Measurements from ENCODE around the gene PTPRT. TPM values are rescaled to one million over a fixed set of nuclear protein-coding genes. Genes with fewer than 3 reads are reported as not detected.
A peak's percentile ranks its signal among the peaks of the same experiment; 100 is the strongest.

The PTPRT gene
- total RNA-seq, 4 donors from 2014 or later, result under 0.01 to 2.1 TPM; not detected in 2

DNA sequence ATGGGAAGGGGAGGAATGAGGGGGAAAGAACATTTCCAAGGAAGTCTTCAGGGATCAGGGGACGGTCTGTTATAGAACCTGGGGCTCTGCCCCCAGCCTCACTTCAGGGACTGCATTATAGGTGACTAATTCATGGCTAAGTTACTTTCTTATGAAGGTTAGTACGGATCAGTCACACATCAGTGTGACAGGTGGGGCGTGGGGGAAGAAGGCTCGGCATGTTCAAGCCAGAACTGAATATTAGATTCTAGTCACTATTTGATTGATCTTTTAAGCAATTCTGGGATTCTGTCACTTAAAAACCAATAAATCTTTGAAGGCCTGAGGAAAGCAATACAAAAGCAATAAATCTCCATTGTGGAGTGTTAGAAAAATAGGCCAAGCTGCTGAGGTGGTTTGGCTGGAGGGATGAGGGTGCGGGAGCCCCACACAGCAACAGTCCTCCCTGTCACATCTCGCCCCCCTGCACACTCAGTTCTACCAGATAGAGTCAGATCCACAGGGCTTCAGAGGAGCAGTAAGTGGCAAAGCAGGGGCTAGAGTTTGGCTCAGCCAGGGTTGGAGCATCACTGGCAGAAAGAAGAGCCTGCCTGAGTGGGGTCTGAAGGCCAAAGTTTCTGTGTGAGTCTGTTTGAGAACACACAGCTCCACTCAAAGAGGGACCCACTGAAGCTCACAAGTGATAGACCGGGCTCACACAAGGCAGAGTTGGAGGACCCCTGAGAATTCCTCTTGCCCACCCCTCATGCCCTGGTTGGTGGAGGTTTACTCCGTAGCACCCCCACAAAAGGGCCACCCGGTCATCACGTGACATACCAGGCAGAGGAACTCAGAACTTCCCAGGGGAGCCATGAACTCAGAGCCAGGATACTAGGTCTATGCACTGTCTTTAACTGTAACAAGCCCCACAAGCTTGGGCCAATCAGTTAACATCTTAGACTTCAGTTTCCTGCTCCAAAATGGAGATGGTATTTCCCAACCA, 843.2 kb downstream of the PTPRT start:
- Histone ChIP-seq H3K27ac (no peak overlapping the region), H3K27me3 (no peaks in the 10 kb centered on the region), H3K36me3 (no peaks in the 10 kb centered on the region), H3K4me1 (no peaks in the 10 kb centered on the region), H3K9me3 (no peaks in the 10 kb centered on the region), H3K4me3 (no peak overlapping the region)
- TF ChIP-seq, protein P1, sequence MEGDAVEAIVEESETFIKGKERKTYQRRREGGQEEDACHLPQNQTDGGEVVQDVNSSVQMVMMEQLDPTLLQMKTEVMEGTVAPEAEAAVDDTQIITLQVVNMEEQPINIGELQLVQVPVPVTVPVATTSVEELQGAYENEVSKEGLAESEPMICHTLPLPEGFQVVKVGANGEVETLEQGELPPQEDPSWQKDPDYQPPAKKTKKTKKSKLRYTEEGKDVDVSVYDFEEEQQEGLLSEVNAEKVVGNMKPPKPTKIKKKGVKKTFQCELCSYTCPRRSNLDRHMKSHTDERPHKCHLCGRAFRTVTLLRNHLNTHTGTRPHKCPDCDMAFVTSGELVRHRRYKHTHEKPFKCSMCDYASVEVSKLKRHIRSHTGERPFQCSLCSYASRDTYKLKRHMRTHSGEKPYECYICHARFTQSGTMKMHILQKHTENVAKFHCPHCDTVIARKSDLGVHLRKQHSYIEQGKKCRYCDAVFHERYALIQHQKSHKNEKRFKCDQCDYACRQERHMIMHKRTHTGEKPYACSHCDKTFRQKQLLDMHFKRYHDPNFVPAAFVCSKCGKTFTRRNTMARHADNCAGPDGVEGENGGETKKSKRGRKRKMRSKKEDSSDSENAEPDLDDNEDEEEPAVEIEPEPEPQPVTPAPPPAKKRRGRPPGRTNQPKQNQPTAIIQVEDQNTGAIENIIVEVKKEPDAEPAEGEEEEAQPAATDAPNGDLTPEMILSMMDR (IDR thresholded peaks at IDR 0.05), result no peak
- TF ChIP-seq POLR2A (IDR thresholded peaks at IDR 0.05), result no peak
- intact Hi-C loops (cut with DNase I; ENCODE audit: low total_unique reads), result no loop called here
- DNase-seq, result no peak

DNA sequence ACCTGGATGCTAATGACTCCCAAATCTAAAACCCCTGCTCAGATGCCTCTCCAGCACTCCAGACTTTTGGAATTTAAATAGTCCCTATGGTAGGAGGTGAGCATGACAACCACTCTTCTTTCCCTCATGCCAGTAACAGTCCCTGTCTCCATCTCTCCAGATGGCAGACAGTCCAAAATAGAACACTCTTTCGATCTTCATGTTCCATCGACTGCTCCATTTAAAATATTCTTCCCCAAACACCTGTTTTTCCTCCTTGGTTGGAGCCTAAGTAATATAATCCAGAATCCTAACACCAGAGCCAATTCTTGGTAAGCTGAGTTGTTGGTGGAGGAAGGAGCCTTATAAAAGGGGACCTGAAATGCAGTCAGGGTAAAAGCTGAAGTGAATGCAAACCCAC, 848.1 kb downstream of the PTPRT start:
- Histone ChIP-seq H3K27me3 (no peaks in the 10 kb centered on the region), H3K27ac (no peak overlapping the region), H3K9me3 (no peaks in the 10 kb centered on the region), H3K36me3 (no peaks in the 10 kb centered on the region), H3K4me1 (no peaks in the 10 kb centered on the region), H3K4me3 (no peak overlapping the region)
- TF ChIP-seq, protein P1 (IDR thresholded peaks at IDR 0.05), result no peak
- no peak for TF ChIP-seq POLR2A (IDR thresholded peaks at IDR 0.05)
- no peak for DNase-seq
- intact Hi-C loops (cut with DNase I; ENCODE audit: low total_unique reads), result no loop called here

DNA sequence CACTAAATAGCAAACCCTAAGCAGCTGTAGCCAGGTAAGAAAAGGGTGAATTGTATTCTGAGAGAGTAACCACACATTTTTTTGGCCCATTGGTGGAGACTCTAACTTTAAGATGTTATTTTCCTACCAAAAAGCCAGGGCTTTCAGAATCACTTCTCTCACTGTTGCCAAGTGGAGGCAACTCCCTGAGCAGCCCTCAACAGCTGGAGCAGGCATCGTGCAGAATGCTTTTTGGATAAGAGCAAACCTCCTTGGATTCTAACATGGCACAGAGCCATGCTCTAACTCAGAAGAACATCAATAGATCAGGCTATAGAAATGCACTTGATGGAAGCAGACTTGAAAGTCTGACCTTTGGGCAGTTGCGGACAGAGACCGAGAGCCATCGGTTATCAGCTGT, 849.3 kb downstream of the PTPRT start:
- Histone ChIP-seq H3K36me3 (no peaks in the 10 kb centered on the region), H3K27ac (no peak overlapping the region), H3K27me3 (no peaks in the 10 kb centered on the region), H3K9me3 (no peaks in the 10 kb centered on the region), H3K4me3 (no peak overlapping the region), H3K4me1 (no peaks in the 10 kb centered on the region)
- TF ChIP-seq, protein P1 (IDR thresholded peaks at IDR 0.05), result no peak
- no peak for TF ChIP-seq POLR2A (IDR thresholded peaks at IDR 0.05)
- no peak for DNase-seq
- intact Hi-C loops (cut with DNase I; ENCODE audit: low total_unique reads), result no loop called here

DNA sequence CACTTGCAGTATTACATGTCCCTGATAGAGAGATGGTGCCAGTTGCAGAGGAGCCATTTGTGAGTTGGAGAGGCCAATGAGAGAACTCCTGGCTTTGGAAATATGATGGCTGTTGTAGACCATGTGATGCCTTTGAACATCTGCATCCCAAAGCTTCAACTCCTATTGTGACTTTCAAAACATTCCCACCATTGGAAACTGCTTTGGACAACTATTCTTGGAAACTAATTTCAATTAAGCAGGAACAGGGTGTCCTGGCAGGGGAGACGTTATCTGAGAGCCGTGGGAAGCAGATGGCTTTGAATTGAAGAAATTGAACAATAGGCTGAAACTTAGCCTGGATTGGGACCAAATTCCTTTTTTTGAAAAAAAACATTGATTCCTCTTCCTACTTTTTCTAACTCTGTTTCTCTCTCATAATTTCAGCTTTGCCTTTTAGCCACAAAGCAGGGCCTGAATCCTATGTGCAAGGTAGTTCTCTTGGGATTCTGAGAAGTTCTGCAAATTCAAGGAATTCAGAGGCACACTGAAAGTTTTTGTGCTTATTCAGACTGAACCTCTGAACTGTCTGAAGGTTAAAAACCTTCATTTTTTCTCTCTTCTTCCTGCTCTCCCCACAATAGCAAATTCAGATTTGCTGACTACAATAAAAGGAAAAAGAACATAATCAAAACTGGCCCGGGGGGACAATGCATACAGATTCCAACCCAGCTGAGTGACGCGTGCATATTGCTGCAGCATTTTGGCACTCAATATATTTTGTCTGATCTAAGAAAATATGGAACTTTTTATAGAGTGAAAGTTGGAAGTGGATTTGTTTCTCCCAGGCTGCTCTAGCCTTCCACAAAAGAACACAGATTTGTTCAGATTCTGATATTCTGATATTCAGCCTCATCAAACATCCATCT, 851.2 kb downstream of the PTPRT start:
- no peaks in the 10 kb centered on the region for H3K4me1 ChIP-seq
- H3K27me3 ChIP-seq, result no peaks in the 10 kb centered on the region
- TF ChIP-seq, protein P1 (IDR thresholded peaks at IDR 0.05), result no peak
- no peak for TF ChIP-seq POLR2A (IDR thresholded peaks at IDR 0.05)
- H3K27ac ChIP-seq, result peak overlapping the region in 1 of 2 donors; percentile 35
- peak; percentile 20 to 45 for DNase-seq
- no peaks in the 10 kb centered on the region for H3K36me3 ChIP-seq
- H3K4me3 ChIP-seq, result no peak overlapping the region
- no peaks in the 10 kb centered on the region for H3K9me3 ChIP-seq
- intact Hi-C loops (cut with DNase I; ENCODE audit: low total_unique reads), result no loop called here

Data from uterus (tissue), 4 donors.